ENCODE data around the gene COP1. TPM values are rescaled to one million over a fixed set of nuclear protein-coding genes. Genes with fewer than 3 reads are reported as not detected.

Gene COP1
- total and polyA plus RNA-seq, 10 of the 15 experiments (the other 5 are each of a cell fraction or from before 2014, with no cell fraction given): 17.7 to 49.9 (median 38.7) TPM

- ChIA-PET SMC1A (ENCODE audit: uncharacterized antibody, unreplicated experiment) (interaction anchor here (0.5 to 1.2 kb wide), 2 partner anchors 11 to 1941 kb away, joined by 3 to 5 read pairs; no protein-coding TSS in a partner anchor), POLR2A (no interaction called here), RAD21 (ENCODE audit: unreplicated experiment) (no interaction called here), CTCF (no interaction called here)
- Histone ChIP-seq H3K9me3 (replicated peaks; ENCODE audit: control insufficient read depth, insufficient read depth, low read length) (no peaks in the 10 kb centered on the region), H3K9ac (ENCODE audit: control insufficient read depth, insufficient read depth, low read length) (no peak overlapping the region), H3K4me1 (ENCODE audit: control insufficient read depth, insufficient read depth, low read length) (no peaks in the 10 kb centered on the region), H3K27ac (ENCODE audit: control insufficient read depth, insufficient read depth) (no peak overlapping the region), H3K4me3 (no peak overlapping the region), H3K4me2 (ENCODE audit: control insufficient read depth, insufficient read depth) (no peak overlapping the region), H2AFZ (ENCODE audit: control insufficient read depth, low read depth, low read length) (no peak overlapping the region), H3K27me3 (replicated peaks in 1 of 2; ENCODE audit: control insufficient read depth in 2 of 2, insufficient read depth in 2 of 2, low read length in 1 of 2) (no peaks in the 10 kb centered on the region), H4K20me1 (ENCODE audit: control insufficient read depth, insufficient read depth) (no peaks in the 10 kb centered on the region), H3K79me2 (ENCODE audit: control insufficient read depth, insufficient read depth, low read length) (no peaks in the 10 kb centered on the region), H3K36me3 (ENCODE audit: control insufficient read depth in 2 of 2, insufficient read depth in 2 of 2, low read length in 1 of 2) (no peaks in the 10 kb centered on the region)
- DNase-seq (ENCODE audit: low read depth, low spot score): no peak
- ATAC-seq: no peak
- in situ Hi-C loops (cut with MboI) (no loop called here), intact Hi-C loops (cut with micrococcal nuclease; ENCODE audit: unreplicated experiment) (no loop called here)
- TF ChIP-seq NR2F1 (conservative IDR thresholded peaks at IDR 0.05) (no peak), FOS (IDR thresholded peaks at IDR 0.05; ENCODE audit: borderline replicate concordance, extremely low read depth, insufficient read length) (no peak), CHD2 (IDR thresholded peaks at IDR 0.05; ENCODE audit: borderline replicate concordance, low read depth, low read length) (no peak), ZBTB33 (IDR thresholded peaks at IDR 0.05) (no peak), ZBTB4 (CRISPR knock-in tag; IDR thresholded peaks at IDR 0.05) (no peak), NR2C2 (IDR thresholded peaks at IDR 0.05; ENCODE audit: borderline replicate concordance, control insufficient read depth, insufficient read length, low read depth) (no peak), KDM1A (IDR thresholded peaks at IDR 0.05; ENCODE audit: borderline replicate concordance) (no peak), EED (IDR thresholded peaks at IDR 0.05; ENCODE audit: low read depth) (no peak), SUZ12 (IDR thresholded peaks at IDR 0.05; ENCODE audit: unreplicated experiment) (no peak), MXI1 (IDR thresholded peaks at IDR 0.05; ENCODE audit: low read depth, low read length) (no peak), SREBF1 (IDR thresholded peaks at IDR 0.05; ENCODE audit: low read length) (no peak), ZNF622 (IDR thresholded peaks at IDR 0.05) (no peak)
- FAIRE-seq: no peak
- no TSS peak for BruUV-seq (replicated peaks)
Observed at GRCh38 chr1:176049582-176049981, 157.5 kb downstream of the COP1 start.
